NCI-H446 treated with DMSO at 0.1 percent for 48 hours (cell line): Measurements from ENCODE around the gene TPRA1.

ENCODE experiments used
- DNase-seq: peaks from one replicate; lab custom pipeline; 2025; lab: John Stamatoyannopoulos, UW

TPRA1 gene

DNA sequence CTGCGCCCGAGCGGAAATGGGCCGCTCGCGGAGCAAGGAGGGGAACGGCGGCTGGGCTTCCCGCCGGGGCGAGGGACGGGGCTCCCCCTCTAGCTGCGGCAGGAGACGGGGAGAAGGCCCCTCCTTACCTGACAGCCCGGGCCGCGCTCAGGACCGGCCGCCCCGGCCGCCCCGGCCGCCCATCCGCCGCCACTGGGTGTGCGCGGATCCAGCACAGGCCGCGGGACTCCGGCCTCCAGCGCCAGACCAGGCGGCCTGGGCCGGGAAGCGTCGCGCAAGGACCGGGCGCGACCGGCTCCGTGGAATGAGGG, 296 bp downstream of the TPRA1 start:
- no peak for DNase-seq

DNA sequence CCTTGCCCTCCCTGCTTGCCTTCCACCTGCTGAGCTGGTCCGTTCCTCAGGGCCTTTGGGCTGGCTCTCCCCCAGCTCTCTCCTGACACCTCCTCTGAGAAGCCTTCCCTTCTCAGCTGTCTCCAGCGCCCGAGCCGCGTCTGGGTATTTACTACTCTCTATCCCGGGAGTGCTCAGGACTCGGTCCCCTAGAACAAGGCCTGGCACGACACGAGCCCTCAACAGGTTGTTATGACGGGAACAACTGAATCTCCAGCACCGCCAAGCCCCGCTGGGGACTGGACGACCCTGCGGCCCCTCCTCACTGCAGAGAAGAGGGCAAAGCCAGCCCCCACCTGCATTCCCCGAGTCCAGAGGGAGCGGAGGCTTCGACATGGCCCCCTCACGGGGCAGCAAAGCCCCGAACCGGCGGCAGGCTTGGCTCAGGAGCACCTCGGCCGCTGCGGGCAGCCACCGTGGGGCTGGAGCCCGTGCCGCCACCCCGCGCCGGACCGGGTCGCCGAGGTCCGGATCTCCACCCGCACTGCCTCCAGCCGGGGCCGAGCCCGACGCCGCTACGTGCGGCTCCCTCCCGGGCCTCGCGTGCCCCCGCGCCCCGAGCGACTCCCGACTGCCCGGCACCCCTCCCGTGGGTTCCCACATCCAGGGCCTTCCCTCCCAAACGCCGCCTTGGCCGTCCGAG, 792 bp downstream of the TPRA1 start:
- no peak for DNase-seq

DNA sequence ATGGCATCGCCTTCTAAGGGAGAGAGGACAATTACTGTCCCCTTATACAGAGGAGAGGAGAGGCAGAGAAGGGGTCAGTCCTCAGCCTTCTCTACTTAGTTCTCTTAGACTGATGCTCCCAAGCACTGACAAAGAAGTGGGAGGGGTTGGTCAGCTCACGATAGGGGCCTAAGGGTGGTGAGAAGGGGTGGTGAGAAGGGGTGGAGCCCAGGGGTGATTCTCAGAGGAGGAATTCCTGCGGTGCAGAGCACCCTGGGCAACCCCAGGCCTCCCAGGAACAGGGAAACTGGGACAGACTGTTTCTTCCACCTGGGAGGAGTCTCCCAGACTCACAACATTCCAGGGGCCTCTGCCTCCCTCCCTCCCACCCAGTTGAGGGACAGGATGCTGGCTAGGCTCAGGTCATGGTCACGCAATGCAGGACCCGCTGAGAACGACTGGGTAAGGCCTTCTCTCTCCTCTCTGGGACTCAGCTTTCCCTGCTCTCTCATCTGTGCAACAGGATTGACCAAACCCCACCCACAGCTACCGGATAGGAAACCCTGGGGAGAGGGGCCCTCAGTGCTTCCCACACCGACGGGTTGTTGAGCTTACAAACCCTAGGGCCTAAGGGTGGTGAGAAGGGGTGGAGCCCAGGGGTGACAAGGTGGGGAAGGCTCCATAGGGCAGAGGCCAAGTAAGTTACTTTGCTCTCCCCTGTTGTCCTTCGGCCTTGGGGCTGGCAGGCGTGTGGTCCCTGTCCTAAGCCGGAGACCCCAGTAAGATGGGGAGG, 1.5 kb downstream of the TPRA1 start:
- DNase-seq, result no peak

DNA sequence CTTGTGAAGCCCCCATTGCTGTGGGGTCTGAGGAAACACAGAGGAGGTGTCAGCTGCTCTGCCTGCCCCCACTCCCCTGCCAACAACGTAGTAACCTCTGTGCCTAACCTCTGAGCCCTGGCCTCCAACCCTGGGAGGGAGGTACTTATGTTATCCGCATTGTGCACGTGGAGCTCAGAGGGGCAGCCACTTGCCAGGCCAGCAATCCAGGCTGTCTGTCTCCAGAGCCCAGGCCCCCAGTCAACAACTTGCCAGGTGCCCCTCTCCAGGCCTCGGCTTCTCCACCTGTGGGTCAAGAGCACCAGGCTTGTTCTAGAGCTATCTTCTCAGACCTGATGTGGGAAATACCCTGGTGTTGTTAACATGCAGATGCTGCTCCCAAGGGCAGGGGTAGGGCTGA, 2.7 kb downstream of the TPRA1 start:
- DNase-seq, result no peak

DNA sequence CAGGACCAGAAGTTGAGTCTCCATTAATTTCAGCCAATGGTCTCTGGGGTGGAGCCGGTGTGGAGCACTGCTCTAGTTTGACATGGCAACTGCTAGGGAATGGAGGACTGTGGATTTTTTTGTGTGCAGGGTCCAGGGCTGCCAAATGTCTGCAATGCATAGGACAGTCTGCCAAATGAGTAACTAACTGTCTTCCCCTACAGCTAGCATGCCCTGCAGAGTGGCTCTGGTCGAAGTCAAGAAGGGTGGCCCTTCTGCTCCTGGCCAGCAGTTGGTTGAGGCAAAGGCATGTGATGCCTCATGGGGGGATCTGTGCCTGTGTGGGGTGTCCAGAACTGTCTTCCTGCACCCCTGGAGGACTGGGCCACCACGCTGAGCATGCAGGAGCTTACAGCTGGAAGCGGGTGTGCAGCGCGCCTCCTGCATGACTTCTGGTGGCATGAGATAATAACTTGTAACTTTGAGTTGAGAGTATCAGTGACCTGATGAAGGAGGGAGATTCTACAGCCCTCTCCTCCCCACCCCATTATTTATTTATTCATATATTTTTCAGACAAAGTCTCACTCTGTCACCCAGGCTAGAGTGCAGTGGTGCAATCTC, 4.6 kb downstream of the TPRA1 start:
- no peak for DNase-seq

DNA sequence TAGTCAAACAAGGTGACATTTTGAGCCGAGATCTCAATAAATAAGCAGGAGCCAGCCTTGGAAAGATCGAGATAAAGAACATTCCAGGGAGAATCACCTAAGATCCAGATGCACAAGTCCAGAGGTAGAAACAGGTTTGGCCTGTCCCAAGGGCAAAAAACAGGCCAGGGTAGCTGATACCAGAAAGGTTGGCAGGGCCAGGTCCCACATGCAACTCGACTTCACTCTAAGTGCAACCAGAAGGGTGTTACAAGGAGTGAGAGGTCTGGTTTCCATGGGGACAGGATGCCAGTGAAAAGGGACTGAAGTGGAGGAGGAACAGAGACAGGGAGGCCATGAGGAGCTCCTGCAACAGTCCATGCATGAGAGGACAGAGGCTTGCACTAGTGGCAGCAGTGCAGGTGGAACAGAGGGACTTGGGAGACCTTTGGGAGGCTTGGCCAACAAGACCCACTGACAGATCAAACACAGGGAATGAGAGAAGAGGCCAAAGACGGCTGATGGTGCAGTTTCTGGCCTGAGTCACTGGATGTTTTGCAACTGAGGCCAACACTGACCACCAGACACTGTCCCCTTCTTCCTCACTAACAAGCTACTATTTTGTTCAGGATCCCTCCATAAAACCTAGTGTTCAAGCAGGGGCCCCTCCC, 5.2 kb downstream of the TPRA1 start:
- DNase-seq, result no peak

DNA sequence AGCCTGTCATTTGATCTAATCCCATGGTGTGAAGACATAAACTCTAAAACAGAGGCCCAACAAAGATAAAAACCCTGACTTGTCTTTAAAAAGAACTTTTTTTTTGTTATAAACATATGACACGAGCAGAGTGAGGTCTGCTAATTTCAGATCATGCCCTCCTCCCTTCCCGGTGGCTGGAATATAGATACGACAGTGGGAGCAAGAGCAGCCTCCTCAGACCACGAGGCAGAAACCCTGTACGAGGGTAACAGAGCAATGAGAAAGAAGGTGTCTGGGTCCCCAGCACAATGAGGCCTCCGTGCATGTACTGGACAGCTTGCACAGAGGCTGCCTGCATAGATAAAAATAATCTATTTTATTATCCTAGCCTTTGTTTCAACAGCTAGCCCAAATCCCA, 5.8 kb downstream of the TPRA1 start:
- DNase-seq, result no peak

DNA sequence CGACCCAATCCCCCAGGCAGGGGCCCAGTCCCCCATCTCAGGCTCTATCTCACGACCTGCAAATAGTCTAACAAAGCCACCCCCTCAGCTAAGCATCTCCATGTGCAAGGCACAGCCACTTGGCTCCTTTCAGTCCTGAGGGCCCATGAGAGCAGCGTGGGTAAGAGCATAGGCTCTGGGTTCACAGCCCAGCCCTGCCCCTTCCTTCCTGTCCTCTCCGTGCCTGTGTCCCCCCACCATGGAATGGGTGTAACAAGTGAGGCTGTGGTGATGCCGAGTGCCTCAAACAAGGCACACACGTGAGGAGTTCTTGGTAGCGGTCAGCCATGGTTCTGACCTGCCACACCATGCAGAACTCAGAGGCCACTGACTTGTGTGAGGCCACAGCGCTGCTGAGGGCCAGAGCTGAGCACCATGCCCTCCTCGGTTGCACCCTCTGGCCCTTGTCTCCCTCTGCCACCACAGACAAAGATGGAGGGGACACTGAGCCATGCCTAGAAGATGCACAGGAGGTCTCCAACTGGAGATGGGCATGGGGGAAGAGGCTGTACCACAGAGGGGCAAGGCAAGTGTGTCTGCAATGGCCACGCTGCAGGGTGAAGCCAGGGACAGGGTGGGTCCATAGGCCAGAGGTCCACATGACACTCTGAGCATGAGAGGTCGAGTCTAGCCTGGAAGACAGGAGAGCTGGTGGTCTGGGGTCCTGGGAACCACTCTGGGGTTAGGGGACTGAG, 10.0 kb downstream of the TPRA1 start:
- DNase-seq, result no peak

DNA sequence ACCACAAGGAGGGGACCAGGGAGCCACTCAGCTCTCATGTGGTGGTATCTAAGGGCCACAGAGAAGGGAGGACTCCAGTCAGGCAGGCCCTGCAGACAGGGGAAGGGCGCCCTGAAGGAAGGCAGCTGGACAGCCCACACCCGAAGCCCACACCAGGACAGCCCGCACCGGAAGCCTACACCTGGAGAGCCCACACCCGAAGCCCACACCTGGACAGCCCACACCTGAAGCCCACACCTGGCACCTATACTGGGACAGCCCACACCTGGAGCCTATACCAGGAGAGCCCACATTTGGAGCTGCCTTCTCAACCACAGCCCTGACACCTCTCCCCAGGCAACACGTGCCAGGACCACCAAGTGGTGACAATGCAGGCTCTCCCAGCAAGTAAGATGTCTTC, 11.7 kb downstream of the TPRA1 start:
- DNase-seq, result no peak

DNA sequence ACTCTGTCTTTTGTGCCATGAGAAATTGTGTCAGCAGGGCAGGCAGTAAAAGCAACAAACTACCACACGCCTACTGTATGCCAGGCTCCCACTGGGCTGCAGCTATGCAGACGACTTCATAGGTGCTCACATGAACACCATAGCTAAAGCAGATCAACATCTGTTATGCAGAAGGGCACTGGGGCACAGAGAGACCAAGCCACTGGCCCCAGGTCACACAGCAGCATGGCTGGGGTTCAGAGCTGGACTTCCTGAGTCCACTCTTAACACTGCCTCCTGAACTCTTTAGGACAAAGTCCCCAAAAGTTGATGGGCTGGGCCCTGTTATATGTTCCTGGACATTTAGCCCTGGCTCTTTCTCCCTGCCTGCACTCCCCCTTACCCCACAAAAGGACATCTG, 12.4 kb downstream of the TPRA1 start:
- DNase-seq, result no peak

DNA sequence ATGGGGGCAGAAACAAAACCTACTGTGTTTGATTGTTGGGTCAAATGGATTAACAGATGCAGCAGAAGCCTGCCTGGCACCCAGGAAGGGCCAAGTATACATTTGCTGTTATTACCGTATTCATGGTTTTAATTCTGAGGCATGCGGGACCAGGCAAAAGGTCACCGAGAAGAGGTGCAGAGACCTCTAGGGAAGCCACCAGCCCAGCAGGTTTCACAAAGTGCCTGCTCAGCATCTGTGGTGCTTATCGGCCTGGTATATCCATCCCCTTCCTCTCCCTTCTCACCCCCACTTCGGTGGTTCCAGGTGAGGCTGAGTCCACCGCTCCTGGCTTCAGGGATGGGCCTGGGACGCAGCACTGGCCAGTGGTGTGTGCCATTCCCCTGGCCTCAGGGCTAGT, 13.1 kb downstream of the TPRA1 start:
- no peak for DNase-seq

DNA sequence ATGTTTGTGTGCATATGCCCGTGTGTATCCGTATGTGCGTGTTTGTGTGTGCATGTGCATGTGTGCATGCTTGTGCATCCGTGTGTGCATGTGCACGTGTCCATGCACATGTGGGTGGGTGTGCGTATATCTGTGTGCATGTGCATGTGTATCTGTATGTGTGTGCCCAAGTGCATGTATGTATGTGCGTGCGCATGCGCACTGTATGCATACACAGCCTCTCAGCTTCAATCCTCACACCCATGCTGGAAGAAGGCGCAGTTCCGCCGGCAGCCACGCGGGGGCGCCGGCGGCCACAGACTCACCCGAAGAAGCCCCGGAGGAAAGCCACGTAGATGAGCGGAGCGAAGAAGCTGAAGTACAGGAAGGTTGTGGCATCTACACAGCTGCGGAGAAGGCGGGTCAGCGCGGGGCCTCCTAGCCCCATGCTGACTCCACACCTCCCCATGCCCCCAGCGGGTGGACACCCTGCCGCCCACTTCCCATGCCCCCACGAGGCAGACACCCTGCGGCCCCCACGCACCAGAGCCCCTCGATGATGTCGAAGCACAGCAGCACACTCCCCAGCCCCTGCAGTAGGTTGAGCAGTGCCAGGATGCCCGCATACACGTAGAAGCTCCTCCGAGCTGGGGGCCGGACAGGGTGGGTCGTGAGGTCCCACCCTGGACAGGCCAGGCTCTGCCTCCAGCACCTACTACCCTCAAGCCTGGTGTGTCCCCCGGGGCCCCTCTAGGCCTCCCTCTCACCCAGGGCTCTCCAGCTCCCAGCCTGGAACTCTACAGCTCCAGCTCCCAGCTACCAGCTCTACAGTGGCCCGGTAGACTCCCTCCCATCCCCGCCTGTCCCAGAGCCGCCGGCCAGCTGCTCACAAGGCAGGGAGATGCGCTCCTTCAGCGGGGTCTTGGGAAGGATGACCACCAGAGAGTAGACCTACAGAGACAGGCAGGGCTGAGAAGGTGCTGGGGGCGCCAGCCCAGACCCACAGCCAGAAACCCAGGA, 15.4 kb downstream of the TPRA1 start:
- peak; percentile 51 for DNase-seq

DNA sequence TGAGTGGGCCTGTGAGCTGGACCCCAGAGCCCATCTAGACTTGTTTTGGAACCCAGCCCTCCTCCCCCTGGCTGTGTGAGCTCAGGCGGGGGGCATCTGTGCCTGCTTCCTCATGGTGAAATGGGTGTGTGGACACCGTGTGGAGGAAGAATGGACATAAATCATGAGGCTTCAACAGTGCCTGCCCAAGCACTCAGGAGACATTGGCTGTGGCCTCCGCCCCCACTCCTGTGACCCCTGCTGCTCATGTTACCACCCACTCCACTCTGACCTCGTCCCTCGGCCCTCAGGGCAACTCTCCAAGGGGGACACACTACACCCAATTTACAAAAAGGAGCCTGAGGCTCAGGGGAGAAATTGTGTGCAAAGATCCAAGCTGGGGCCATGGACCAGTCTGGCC, 16.6 kb downstream of the TPRA1 start:
- DNase-seq, result no peak

DNA sequence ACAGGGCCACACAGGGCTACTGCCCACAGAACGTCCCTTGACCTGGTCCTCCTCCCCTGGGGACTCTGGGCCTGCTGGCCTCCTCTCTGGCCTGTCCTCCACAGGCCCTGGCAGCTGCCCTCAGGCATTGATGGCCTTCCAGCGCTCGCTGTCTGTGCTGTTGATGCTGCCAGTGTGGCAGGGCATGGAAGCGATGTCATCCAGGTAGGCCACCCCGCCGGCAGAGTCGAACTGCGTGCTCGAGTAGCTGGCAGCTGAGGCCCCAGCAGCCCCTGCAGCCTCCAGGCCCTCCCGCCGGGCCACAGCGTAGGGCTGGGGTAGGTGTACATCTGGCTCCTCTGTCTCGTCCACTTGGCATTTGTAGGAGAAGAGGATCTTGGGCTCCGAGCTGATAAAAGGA, 17.1 kb downstream of the TPRA1 start:
- no peak for DNase-seq

DNA sequence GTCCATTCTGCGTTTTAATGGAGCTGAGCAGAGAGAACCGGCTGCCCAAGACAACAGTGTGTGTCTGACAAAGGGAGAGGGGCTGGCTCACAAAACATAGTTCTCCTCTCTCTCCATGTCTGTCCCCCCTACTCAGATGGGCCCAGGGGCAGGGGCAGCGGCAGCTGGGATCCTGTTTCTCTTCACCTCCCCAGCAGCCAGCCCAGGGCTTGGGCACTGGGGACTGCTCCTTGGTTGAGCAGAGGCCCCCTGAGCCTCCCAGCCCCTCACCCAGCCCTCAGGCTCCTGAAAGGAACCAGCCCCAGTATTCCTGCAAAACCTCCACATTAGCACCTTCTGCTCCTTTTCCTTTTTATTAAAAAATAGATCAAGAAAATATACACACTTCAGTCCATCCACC, 17.8 kb downstream of the TPRA1 start:
- no peak for DNase-seq

DNA sequence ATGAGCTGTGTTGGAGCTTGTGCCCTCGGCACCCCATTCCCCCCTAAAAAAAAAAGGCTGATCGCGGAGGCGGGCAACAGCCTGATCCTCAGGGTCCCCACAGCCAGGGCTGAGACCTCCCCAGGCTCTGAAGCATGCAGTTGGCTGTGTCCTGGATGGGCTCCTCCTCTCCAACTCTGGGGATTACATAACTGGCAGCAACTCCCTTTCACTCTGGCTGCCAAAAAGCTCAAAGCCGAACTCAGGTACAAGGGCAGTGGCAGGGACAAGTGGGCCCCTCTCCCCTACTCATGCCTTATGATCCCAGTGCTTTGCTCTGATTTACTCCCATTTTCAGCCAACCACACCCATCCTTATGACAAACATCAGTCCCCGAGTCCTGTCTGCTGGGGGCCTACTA, 18.3 kb downstream of the TPRA1 start:
- no peak for DNase-seq

DNA sequence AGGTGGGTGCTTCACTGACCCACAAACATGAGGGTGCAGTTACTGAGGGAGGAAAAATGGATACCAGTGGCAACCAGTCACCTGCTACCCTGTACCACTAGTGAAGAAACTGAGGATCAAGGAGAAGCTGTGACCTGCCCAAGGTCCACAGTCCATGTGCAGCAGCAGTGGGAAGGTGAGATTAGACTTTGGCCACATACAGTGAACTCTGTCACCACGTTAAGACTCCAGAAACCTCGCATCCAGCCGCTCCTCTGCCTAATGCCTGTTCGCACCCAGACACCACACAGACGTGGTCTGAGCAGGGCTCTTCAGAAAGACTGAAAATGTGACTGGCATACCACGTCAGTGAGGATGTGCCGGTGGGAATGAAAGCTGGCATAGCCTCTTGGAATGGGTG, 20.0 kb downstream of the TPRA1 start:
- DNase-seq, result no peak

DNA sequence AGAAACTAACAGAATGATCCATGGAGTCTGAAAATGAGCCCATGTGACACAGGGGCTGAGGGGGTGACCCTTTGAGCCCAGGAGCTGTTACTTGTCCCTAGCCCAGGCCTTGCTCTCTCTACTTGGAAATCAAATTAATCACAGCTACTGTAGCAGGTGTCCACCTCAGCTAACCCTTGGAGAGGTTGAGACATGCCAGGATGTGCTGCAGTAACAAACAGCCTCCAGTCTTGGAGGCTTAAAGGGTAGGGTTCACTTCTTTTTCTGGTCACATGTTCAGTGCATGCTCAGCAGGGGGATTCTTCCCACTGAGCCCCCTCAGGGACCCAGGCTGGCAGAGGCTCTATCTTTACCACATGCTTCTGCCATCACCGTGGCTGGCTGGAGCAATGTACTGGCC, 21.4 kb downstream of the TPRA1 start:
- DNase-seq, result no peak

DNA sequence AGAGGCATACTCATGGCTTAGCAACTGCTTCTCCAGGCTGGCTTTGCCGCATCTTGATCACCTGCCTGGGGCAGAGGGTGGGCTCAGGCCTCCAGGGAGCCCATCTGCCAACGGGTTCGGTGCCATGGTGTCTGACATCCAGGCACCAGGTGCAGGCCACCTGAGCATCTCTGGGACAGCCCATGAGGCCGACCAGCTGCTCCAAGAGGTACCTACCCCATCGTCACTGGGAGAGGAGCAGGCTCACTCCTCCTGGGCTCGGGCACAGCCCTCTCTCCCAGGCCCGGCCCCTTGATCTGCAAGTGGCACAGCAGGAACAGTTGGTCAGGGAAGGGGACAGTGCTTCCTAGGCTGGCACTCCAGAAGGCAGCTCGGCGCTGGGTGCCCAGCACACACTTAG, 21.9 kb downstream of the TPRA1 start:
- no peak for DNase-seq

DNA sequence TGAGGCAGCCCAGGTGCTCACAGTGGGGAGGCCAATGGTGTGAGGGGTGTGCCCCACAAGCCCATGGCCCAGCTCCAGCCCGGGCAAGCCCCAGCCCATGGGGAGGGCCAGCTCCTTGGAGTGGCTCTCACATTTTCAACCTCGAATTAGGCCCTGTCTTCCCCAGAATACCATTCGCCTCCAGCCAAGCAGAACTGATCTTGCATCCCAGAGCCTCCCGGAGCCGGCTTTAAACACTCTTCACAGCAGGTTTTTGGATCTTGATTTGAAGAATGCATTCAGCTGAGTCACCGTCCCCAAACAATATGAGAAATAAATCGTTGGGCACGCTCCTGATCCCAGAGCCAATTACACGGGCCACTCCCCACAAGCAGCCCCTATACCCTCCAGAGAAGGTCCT, 23.7 kb downstream of the TPRA1 start:
- peak; percentile 89 for DNase-seq

DNA sequence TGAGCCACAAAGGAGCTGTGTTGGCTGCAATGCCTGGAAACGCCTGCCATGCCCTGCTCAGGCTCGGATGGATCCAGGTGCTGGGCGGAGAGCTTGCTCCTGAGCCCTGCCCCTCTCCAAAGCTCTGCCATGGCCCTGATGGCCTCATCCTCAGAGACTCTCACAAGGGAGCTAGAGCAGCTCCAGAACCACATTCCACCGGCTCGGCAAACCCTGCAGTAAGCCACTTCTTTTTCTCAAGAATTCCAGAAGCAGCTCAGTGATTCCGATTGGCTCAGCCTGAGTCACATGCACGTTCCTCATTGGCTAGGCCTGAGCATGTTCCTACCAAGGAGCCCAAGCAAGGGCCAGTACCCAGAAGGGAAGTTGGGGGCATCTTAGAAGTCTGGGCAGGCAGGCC, 24.8 kb downstream of the TPRA1 start:
- no peak for DNase-seq
